ENCODE results near the gene TGFBR3L. TPM values are rescaled to one million over a fixed set of nuclear protein-coding genes. Genes with fewer than 3 reads are reported as not detected.

TGFBR3L gene
- total RNA-seq, 1 donor from 2014 or later: 1.2 TPM

- H3K27ac Mint-ChIP-seq: no peak overlapping the region
- no peak for DNase-seq (ENCODE audit: low spot score in 2 of 2, unreplicated experiment in 2 of 2)
- H3K27me3 Mint-ChIP-seq (ENCODE audit: low read depth): peaks cover 2% of the 10 kb centered on the region
- H3K9me3 Mint-ChIP-seq: no peaks in the 10 kb centered on the region
- no peak overlapping the region for H3K4me3 Mint-ChIP-seq
- H3K36me3 Mint-ChIP-seq: peaks cover 11% of the 10 kb centered on the region
- TF ChIP-seq CTCF (IDR thresholded peaks at IDR 0.05; ENCODE audit: unreplicated experiment): no peak
- H3K4me1 Mint-ChIP-seq: peaks cover 16% of the 10 kb centered on the region
Measured at GRCh38 chr19:7907544-7907943, 7.1 kb upstream of the TGFBR3L start.

- Mint-ChIP-seq H3K9me3 (no peaks in the 10 kb centered on the region), H3K27me3 (ENCODE audit: low read depth) (peaks cover 4% of the 10 kb centered on the region), H3K4me1 (peaks cover 13% of the 10 kb centered on the region), H3K27ac (no peak overlapping the region), H3K36me3 (peaks cover 15% of the 10 kb centered on the region), H3K4me3 (no peak overlapping the region)
- no peak for DNase-seq (ENCODE audit: low spot score in 2 of 2, unreplicated experiment in 2 of 2)
- no peak for TF ChIP-seq CTCF (IDR thresholded peaks at IDR 0.05; ENCODE audit: unreplicated experiment)
Measured at GRCh38 chr19:7908078-7908699, 6.4 kb upstream of the TGFBR3L start.

GRCh38 chr19:7908742-7909461 lies 5.7 kb upstream of the TGFBR3L start:
- H3K4me3 Mint-ChIP-seq: no peak overlapping the region
- TF ChIP-seq CTCF (IDR thresholded peaks at IDR 0.05; ENCODE audit: unreplicated experiment): no peak
- DNase-seq (ENCODE audit: low spot score in 2 of 2, unreplicated experiment in 2 of 2): no peak

GRCh38 chr19:7909471-7910067 lies 5.1 kb upstream of the TGFBR3L start:
- Mint-ChIP-seq H3K27ac (no peak overlapping the region), H3K4me3 (no peak overlapping the region), H3K27me3 (ENCODE audit: low read depth) (peaks cover 11% of the 10 kb centered on the region), H3K36me3 (peaks cover 16% of the 10 kb centered on the region), H3K9me3 (no peaks in the 10 kb centered on the region), H3K4me1 (peaks cover 11% of the 10 kb centered on the region)
- no peak for TF ChIP-seq CTCF (IDR thresholded peaks at IDR 0.05; ENCODE audit: unreplicated experiment)
- no peak for DNase-seq (ENCODE audit: low spot score in 2 of 2, unreplicated experiment in 2 of 2)

More at GRCh38 chr19:7908742-7909461, 5.7 kb upstream of the TGFBR3L start:
- H3K4me1 Mint-ChIP-seq: peaks cover 13% of the 10 kb centered on the region
- no peak overlapping the region for H3K27ac Mint-ChIP-seq
- H3K36me3 Mint-ChIP-seq: peaks cover 16% of the 10 kb centered on the region
- peaks cover 6% of the 10 kb centered on the region for H3K27me3 Mint-ChIP-seq (ENCODE audit: low read depth)
- no peaks in the 10 kb centered on the region for H3K9me3 Mint-ChIP-seq

GRCh38 chr19:7910321-7911161 lies 4.1 kb upstream of the TGFBR3L start:
- no peak overlapping the region for H3K27ac Mint-ChIP-seq
- H3K4me1 Mint-ChIP-seq: peaks cover 4% of the 10 kb centered on the region
- H3K9me3 Mint-ChIP-seq: no peaks in the 10 kb centered on the region
- peaks cover 16% of the 10 kb centered on the region for H3K36me3 Mint-ChIP-seq
- no peak for TF ChIP-seq CTCF (IDR thresholded peaks at IDR 0.05; ENCODE audit: unreplicated experiment)
- peaks cover 20% of the 10 kb centered on the region for H3K27me3 Mint-ChIP-seq (ENCODE audit: low read depth)
- no peak for DNase-seq (ENCODE audit: low spot score in 2 of 2, unreplicated experiment in 2 of 2)
- no peak overlapping the region for H3K4me3 Mint-ChIP-seq

Data from mesothelial cell of epicardium (in vitro differentiated cells).